K562 (cell line): ENCODE data around the gene DOCK3. TPM values are rescaled to one million over a fixed set of nuclear protein-coding genes. Genes with fewer than 3 reads are reported as not detected.

ENCODE experiments used
- ATAC-seq: fragments of 200-7000 bp; cut with Tn5 transposase; 3 replicates; pipeline ENCODE4 v1.9.1; 2020; ENCODE audit warnings: moderate library complexity
- BruUV-seq: library from RNA; stranded (reverse); fragments of 400-500 nt; replicated peaks from 2 replicates; lab custom pipeline; 2021; lab: Mats Ljungman, UMichigan
- CTCF ChIA-PET: fragments of 300-600 bp; formaldehyde crosslinking; extraction: SDS; loops from one replicate; lab custom pipeline; 2021; ENCODE audit warnings: low intra/inter-chr PET ratio; lab: Yijun Ruan, JAX
- POLR2A ChIA-PET: fragments of 300-600, 350-650 bp; sonication (Branson Sonifier 250); formaldehyde crosslinking; extraction: SDS; loops from one replicate; lab custom pipeline; 2021; ENCODE audit warnings: antibody characterized with exemption, inconsistent platforms; lab: Yijun Ruan, JAX
- DNase-seq, 4 experiments: peaks; one replicate each; pipeline versions ENCODE4 v3.0.0 to v3.0.0-alpha.2; 2011 to 2018; ENCODE audit warnings: low spot score in 3 of 4, mixed read lengths in 3 of 4; ENCODE audit errors: extremely low read depth in 1 of 4
- FAIRE-seq: peaks from 2 replicates; lab custom pipeline; 2011; peaks lifted over from hg19 to GRCh38; lab: Jason Lieb, UNC
- H2AFZ ChIP-seq: 2 replicates; pipeline ENCODE4 v1.6.0; 2011; ENCODE audit warnings: low read depth, low read length, control low read depth, inconsistent platforms
- H3K27ac ChIP-seq: fragments of 200-600 bp; 3 replicates; pipeline ENCODE4 v1.8.0; 2011; ENCODE audit warnings: low read depth, mild to moderate bottlenecking, control low read depth, inconsistent platforms, low read length, moderate library complexity, mixed read lengths; ENCODE audit errors: extremely low read depth
- H3K27me3 ChIP-seq, 2 experiments: fragments of 300-600 bp in 1 of 2; 2 replicates in 1 of 2; 3 replicates in 1 of 2; pipeline versions ENCODE4 v1.6.0 to v1.8.0; 2011; ENCODE audit warnings: inconsistent platforms in 2 of 2, low read length in 2 of 2, mild to moderate bottlenecking in 1 of 2, mixed read lengths in 1 of 2, moderate library complexity in 1 of 2; ENCODE audit not compliant: control insufficient read depth in 2 of 2, insufficient read depth in 2 of 2
- H3K36me3 ChIP-seq: fragments of 300-600 bp; 3 replicates; pipeline ENCODE4 v1.8.0; 2011; ENCODE audit warnings: mild to moderate bottlenecking, low read length, inconsistent platforms; ENCODE audit not compliant: control insufficient read depth, insufficient read depth
- H3K4me1 ChIP-seq, 2 experiments: fragments of 200-600 bp in 1 of 2; replicated peaks in 1 of 2; 2 replicates in 1 of 2; 3 replicates in 1 of 2; pipeline versions ENCODE4 v1.5.1 to v1.8.0; 2011; ENCODE audit warnings: inconsistent platforms in 2 of 2, low read length in 2 of 2, mild to moderate bottlenecking in 1 of 2, mixed read lengths in 1 of 2, moderate library complexity in 1 of 2; ENCODE audit not compliant: control insufficient read depth in 2 of 2, insufficient read depth in 2 of 2
- H3K4me2 ChIP-seq: 2 replicates; pipeline ENCODE4 v1.6.1; 2011; ENCODE audit warnings: low read length, control low read depth, inconsistent platforms, mixed read lengths; ENCODE audit not compliant: insufficient read depth
- H3K4me3 ChIP-seq: fragments of 200-600 bp; sonication (generic), shearing (Covaris generic); 2 replicates; pipeline ENCODE4 v1.5.1; 2016; ENCODE audit warnings: control low read depth, inconsistent platforms
- H3K79me2 ChIP-seq: fragments of 200-600 bp; 3 replicates; pipeline ENCODE4 v1.8.0; 2011; ENCODE audit warnings: low read length, inconsistent platforms; ENCODE audit not compliant: control insufficient read depth, insufficient read depth
- H3K9ac ChIP-seq, 2 experiments: 2 replicates each; pipeline versions ENCODE4 v1.6.0 to v1.6.1; 2011; ENCODE audit warnings: low read depth in 2 of 2, low read length in 2 of 2, control low read depth in 1 of 2, inconsistent platforms in 1 of 2, mild to moderate bottlenecking in 1 of 2, mixed read lengths in 1 of 2; ENCODE audit not compliant: insufficient read depth in 1 of 2
- H3K9me1 ChIP-seq: one replicate; pipeline ENCODE4 v1.6.0; 2011; ENCODE audit warnings: inconsistent platforms, mild to moderate bottlenecking, low read length, moderate library complexity; ENCODE audit not compliant: control insufficient read depth, insufficient read depth
- H3K9me3 ChIP-seq: replicated peaks from 2 replicates; pipeline ENCODE4 v1.5.1; 2011; ENCODE audit warnings: low read depth, low read length, inconsistent platforms; ENCODE audit not compliant: control insufficient read depth, insufficient read depth
- H4K20me1 ChIP-seq: replicated peaks from 2 replicates; pipeline ENCODE4 v1.6.1; 2011; ENCODE audit warnings: low read length, inconsistent platforms, mixed read lengths; ENCODE audit not compliant: control insufficient read depth, insufficient read depth
- CHD2 ChIP-seq: IDR thresholded peaks from 2 replicates; pipeline ENCODE4 v1.6.1; 2011; ENCODE audit warnings: low read depth, low read length
- ETV1 ChIP-seq: fragments of 450-650 bp; conservative IDR thresholded peaks from 2 replicates; pipeline ENCODE4 v1.6.1; 2016; ENCODE audit warnings: missing genetic modification characterization, control low read depth, low read depth, missing compliant biosample characterization
- HSF4 ChIP-seq: fragments of 250-450 bp; sonication (Bioruptor Pico); IDR thresholded peaks from 2 replicates; pipeline ENCODE4 v2.1.2; 2022; ENCODE audit warnings: mild to moderate bottlenecking, moderate library complexity, borderline replicate concordance
- MAZ ChIP-seq, 2 experiments: fragments of 450-650 bp in 1 of 2; sonication (generic) in 1 of 2; formaldehyde crosslinking; IDR thresholded peaks in 1 of 2; conservative IDR thresholded peaks in 1 of 2; 2 replicates each; pipeline versions ENCODE4 v1.4.0 to v1.5.0; 2020; ENCODE audit warnings: mild to moderate bottlenecking in 1 of 2, missing genetic modification reagents in 1 of 2
- PHB ChIP-seq: fragments of 250-450 bp; sonication (Bioruptor Pico); IDR thresholded peaks from 2 replicates; pipeline ENCODE4 v1.5.0; 2021
- PHTF2 ChIP-seq: fragments of 250-450 bp; sonication (Bioruptor Pico); IDR thresholded peaks from 2 replicates; pipeline ENCODE4 v1.5.0; 2021; ENCODE audit warnings: mild to moderate bottlenecking
- RUNX1 ChIP-seq: sonication (generic); IDR thresholded peaks from 2 replicates; pipeline ENCODE4 v1.6.1; 2016; ENCODE audit warnings: antibody characterized with exemption, low read depth
- TCF3 ChIP-seq: sonication (generic); formaldehyde crosslinking; IDR thresholded peaks from 2 replicates; pipeline ENCODE4 v1.4.0; 2020; ENCODE audit warnings: mild to moderate bottlenecking, missing genetic modification reagents
- WGBS: fragments of 100-300 bp; shearing (Covaris generic); methylation state at CpG from one replicate; pipeline ENCODE4 v1.1.6; 2016; ENCODE audit warnings: low coverage, mixed read lengths; ENCODE audit not compliant: insufficient coverage; ENCODE audit errors: missing lambda C conversion rate; 5-methylcytosine and 5-hydroxymethylcytosine counted together
- in situ Hi-C: fragments of 300-500 bp; cut with MboI; formaldehyde crosslinking; loops from 4 replicates; pipeline ENCODE4 v1.15.0; 2018; ENCODE audit warnings: inconsistent platforms, mixed read lengths
- intact Hi-C: fragments of 100-400 bp; cut with micrococcal nuclease; formaldehyde crosslinking; loops from 2 replicates; pipeline ENCODE4 v1.14.2; 2022
- polyA plus RNA-seq, 8 experiments: library from polyadenylated mRNA; depleted of rRNA in 4 of 8; stranded (reverse) in 5 of 8; unstranded in 3 of 8; fragments of >200 nt; fragmentation: Nextera tagmentation in 2 of 8; fragmentation: Illumina TruSeq in 1 of 8; extraction: Ambion mirVana in 2 of 8; extraction: Trizol in 1 of 8; gene quantifications; 2 replicates each; pipeline versions ENCODE4 v1.2.1 to v1.2.3, GENCODE V29; 2011 to 2014; ENCODE audit warnings: inconsistent platforms in 1 of 8, missing spikeins in 1 of 8
- total RNA-seq, 7 experiments: library from RNA; depleted of rRNA in 6 of 7; stranded (reverse); fragments of >200 nt in 6 of 7; fragmentation: Illumina TruSeq in 2 of 7; extraction: Trizol in 2 of 7; gene quantifications; 2 replicates each; pipeline versions ENCODE4 v1.2.1 to v1.2.3, GENCODE V29; 2011 to 2021; ENCODE audit warnings: low replicate concordance in 1 of 7
- TF ChIP-seq, protein P1 (sequence below): fragments of 450-650 bp; IDR thresholded peaks from 2 replicates; pipeline ENCODE4 v1.6.1; 2016
- TF ChIP-seq, protein P2 (sequence below): sonication (generic); formaldehyde crosslinking; IDR thresholded peaks from 2 replicates; pipeline ENCODE4 v1.8.0; 2022; ENCODE audit warnings: missing genetic modification reagents, mild to moderate bottlenecking, borderline replicate concordance

Gene DOCK3
- total and polyA plus RNA-seq, 9 of the 15 experiments (the other 6 are each of a cell fraction or from before 2014, with no cell fraction given): under 0.01 to 0.03 (median 0.01) TPM; not detected in 4

DNA sequence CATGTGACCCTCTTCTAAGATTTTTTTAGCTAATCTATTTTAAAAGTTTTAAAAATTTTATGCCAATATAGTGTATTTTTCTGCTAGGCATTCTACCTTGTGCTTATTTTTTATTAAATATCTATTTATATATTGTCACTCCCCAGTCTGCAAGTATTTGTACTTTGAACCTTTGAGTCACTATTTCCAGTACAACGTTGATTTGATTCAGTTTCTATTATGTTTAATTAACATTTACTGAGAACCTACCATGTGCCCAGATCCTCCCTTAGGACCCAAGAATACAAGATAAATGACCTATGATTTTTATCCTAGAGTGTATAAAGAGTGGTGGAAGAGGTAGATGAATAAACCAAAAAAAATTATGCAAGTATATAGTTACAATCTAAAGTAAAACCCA lies 311.2 kb downstream of the DOCK3 start:
- no peak overlapping the region for H3K9ac ChIP-seq
- POLR2A ChIA-PET: no interaction called here
- DNase-seq (no peak), FAIRE-seq (no peak), ATAC-seq (no peak)
- no TSS peak for BruUV-seq
- CTCF ChIA-PET: no interaction called here
- H3K4me1 ChIP-seq: no peaks in the 10 kb centered on the region
- 0% methylated on average over 1 of the region's 1 CpG for WGBS
- intact Hi-C loops: no loop called here
- no peak overlapping the region for H3K27ac ChIP-seq
- H3K27me3 ChIP-seq: peaks cover 0 to 6% of the 10 kb centered on the region in 2 experiments; a peak in 1 of 5 replicates
- in situ Hi-C loops: no loop called here
- no peak overlapping the region for H3K4me2 ChIP-seq
- H4K20me1 ChIP-seq: no peaks in the 10 kb centered on the region
- no peaks in the 10 kb centered on the region for H3K9me3 ChIP-seq
- TF ChIP-seq RUNX1 (no peak), CHD2 (no peak)
- H3K4me3 ChIP-seq: no peak overlapping the region
- no peaks in the 10 kb centered on the region for H3K79me2 ChIP-seq
- no peaks in the 10 kb centered on the region for H3K36me3 ChIP-seq
- H3K9me1 ChIP-seq: no peaks in the 10 kb centered on the region
- no peak overlapping the region for H2AFZ ChIP-seq

DNA sequence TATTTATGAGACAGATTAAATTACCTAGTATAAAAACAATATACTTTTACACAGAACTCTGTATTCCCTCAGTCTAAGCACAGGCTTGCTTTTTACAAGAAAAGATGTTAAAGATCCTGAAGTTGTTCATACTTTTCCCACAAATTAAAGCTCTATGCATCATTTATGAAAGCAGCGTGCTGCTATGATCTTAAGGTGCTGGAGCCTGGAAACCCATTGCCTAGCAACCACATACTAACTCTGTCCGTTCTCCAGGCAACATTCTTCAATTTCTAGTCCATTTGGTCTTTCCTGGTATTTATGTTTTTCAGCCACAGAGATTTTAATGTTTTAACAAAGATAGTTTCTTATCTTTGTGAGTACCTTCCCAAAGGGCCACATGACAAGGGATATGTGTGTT lies 312.0 kb downstream of the DOCK3 start:
- no peaks in the 10 kb centered on the region for H4K20me1 ChIP-seq
- no peak overlapping the region for H3K4me3 ChIP-seq
- H3K9me3 ChIP-seq: no peaks in the 10 kb centered on the region
- no peak for FAIRE-seq
- no peak overlapping the region for H3K9ac ChIP-seq
- peaks cover 0 to 6% of the 10 kb centered on the region in 2 experiments; a peak in 1 of 5 replicates for H3K27me3 ChIP-seq
- POLR2A ChIA-PET: no interaction called here
- CTCF ChIA-PET: no interaction called here
- H3K79me2 ChIP-seq: no peaks in the 10 kb centered on the region
- no peak for DNase-seq
- in situ Hi-C loops: no loop called here
- WGBS: 0% methylated on average over 2 of the region's 2 CpGs
- intact Hi-C loops: no loop called here
- H3K9me1 ChIP-seq: no peaks in the 10 kb centered on the region
- H2AFZ ChIP-seq: no peak overlapping the region
- BruUV-seq: no TSS peak
- no peaks in the 10 kb centered on the region for H3K36me3 ChIP-seq
- ATAC-seq: no peak
- no peaks in the 10 kb centered on the region for H3K4me1 ChIP-seq
- H3K4me2 ChIP-seq: no peak overlapping the region
- H3K27ac ChIP-seq: no peak overlapping the region
- TF ChIP-seq PHB (CRISPR knock-in tag) (no peak), ETV1 (tag) (no peak), PHTF2 (CRISPR knock-in tag) (no peak), HSF4 (CRISPR knock-in tag) (no peak), MAZ (CRISPR knock-in tag; conservative IDR thresholded peaks at IDR 0.05 in 1 of 2, IDR thresholded peaks at IDR 0.05 in 1 of 2) (no peak), TCF3 (CRISPR knock-in tag) (no peak)
- TF ChIP-seq, protein P1, sequence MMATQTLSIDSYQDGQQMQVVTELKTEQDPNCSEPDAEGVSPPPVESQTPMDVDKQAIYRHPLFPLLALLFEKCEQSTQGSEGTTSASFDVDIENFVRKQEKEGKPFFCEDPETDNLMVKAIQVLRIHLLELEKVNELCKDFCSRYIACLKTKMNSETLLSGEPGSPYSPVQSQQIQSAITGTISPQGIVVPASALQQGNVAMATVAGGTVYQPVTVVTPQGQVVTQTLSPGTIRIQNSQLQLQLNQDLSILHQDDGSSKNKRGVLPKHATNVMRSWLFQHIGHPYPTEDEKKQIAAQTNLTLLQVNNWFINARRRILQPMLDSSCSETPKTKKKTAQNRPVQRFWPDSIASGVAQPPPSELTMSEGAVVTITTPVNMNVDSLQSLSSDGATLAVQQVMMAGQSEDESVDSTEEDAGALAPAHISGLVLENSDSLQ: no peak
- TF ChIP-seq, protein P2, sequence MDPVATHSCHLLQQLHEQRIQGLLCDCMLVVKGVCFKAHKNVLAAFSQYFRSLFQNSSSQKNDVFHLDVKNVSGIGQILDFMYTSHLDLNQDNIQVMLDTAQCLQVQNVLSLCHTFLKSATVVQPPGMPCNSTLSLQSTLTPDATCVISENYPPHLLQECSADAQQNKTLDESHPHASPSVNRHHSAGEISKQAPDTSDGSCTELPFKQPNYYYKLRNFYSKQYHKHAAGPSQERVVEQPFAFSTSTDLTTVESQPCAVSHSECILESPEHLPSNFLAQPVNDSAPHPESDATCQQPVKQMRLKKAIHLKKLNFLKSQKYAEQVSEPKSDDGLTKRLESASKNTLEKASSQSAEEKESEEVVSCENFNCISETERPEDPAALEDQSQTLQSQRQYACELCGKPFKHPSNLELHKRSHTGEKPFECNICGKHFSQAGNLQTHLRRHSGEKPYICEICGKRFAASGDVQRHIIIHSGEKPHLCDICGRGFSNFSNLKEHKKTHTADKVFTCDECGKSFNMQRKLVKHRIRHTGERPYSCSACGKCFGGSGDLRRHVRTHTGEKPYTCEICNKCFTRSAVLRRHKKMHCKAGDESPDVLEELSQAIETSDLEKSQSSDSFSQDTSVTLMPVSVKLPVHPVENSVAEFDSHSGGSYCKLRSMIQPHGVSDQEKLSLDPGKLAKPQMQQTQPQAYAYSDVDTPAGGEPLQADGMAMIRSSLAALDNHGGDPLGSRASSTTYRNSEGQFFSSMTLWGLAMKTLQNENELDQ (CRISPR knock-in tag): no peak
